DOHH2 (cell line): Measurements from ENCODE around the gene DBI.

ENCODE experiments used
- H3F3A ChIP-seq: fragments of 200-600 bp; sonication (generic), shearing (Covaris generic); 2 replicates; pipeline ENCODE4 v1.6.0; 2016; ENCODE audit warnings: antibody characterized with exemption, mild to moderate bottlenecking; ENCODE audit not compliant: control insufficient read depth, insufficient read depth
- H3K27ac ChIP-seq: fragments of 200-600 bp; sonication (generic); 2 replicates; pipeline ENCODE4 v1.5.1; 2014; ENCODE audit warnings: low read depth, mild to moderate bottlenecking, low read length, moderate library complexity
- H3K27me3 ChIP-seq: fragments of 200-600 bp; sonication (generic); 2 replicates; pipeline ENCODE4 v1.6.1; 2014; ENCODE audit warnings: mild to moderate bottlenecking, low read length, mixed read lengths; ENCODE audit not compliant: control insufficient read depth
- H3K36me3 ChIP-seq: fragments of 200-600 bp; sonication (generic); 2 replicates; pipeline ENCODE4 v1.6.1; 2014; ENCODE audit warnings: mild to moderate bottlenecking, low read length, moderate library complexity, mixed read lengths; ENCODE audit not compliant: control insufficient read depth
- H3K4me1 ChIP-seq: fragments of 200-600 bp; sonication (generic); 2 replicates; pipeline ENCODE4 v1.6.1; 2014; ENCODE audit warnings: mild to moderate bottlenecking, low read length, mixed read lengths; ENCODE audit not compliant: control insufficient read depth
- H3K4me2 ChIP-seq: fragments of 200-600 bp; sonication (generic); 2 replicates; pipeline ENCODE4 v1.6.0; 2014; ENCODE audit warnings: mild to moderate bottlenecking, low read length, moderate library complexity
- H3K4me3 ChIP-seq: fragments of 200-600 bp; sonication (generic); 2 replicates; pipeline ENCODE4 v1.5.1; 2014; ENCODE audit warnings: mild to moderate bottlenecking, low read length, mixed read lengths
- H3K79me2 ChIP-seq: fragments of 200-600 bp; sonication (generic); 2 replicates; pipeline ENCODE4 v1.6.1; 2014; ENCODE audit warnings: mild to moderate bottlenecking, low read length, mixed read lengths; ENCODE audit not compliant: control insufficient read depth
- H3K9me2 ChIP-seq: fragments of 200-600 bp; sonication (generic); replicated peaks from 2 replicates; pipeline ENCODE4 v1.6.1; 2014; ENCODE audit warnings: mild to moderate bottlenecking, low read length, mixed read lengths; ENCODE audit not compliant: control insufficient read depth
- H3K9me3 ChIP-seq: fragments of 200-600 bp; sonication (generic); 2 replicates; pipeline ENCODE4 v1.6.1; 2014; ENCODE audit warnings: antibody characterized with exemption, low read length, mixed read lengths; ENCODE audit not compliant: control insufficient read depth, insufficient read depth
- H4K20me1 ChIP-seq: fragments of 200-600 bp; sonication (generic); 2 replicates; pipeline ENCODE4 v1.6.0; 2014; ENCODE audit warnings: low read depth, mild to moderate bottlenecking, antibody characterized with exemption, low read length, moderate library complexity; ENCODE audit not compliant: control insufficient read depth, insufficient read depth
- EZH2phosphoT487 ChIP-seq: fragments of 200-600 bp; sonication (generic); IDR thresholded peaks from 2 replicates; pipeline ENCODE4 v1.6.1; 2017; ENCODE audit warnings: borderline replicate concordance, mild to moderate bottlenecking, antibody characterized with exemption, low read length, moderate library complexity, mixed read lengths
- TF ChIP-seq, protein P1 (sequence below): fragments of 200-600 bp; sonication (generic); IDR thresholded peaks from one replicate; pipeline ENCODE4 v1.5.1; 2014; ENCODE audit warnings: antibody characterized with exemption, mild to moderate bottlenecking, low read depth, low read length; ENCODE audit not compliant: poor library complexity, severe bottlenecking

The DBI gene

GRCh38 chr2:119366161-119366648 is 572 bp upstream of the DBI start:
- H3K9me2 ChIP-seq, result no peaks in the 10 kb centered on the region
- TF ChIP-seq, protein P1, sequence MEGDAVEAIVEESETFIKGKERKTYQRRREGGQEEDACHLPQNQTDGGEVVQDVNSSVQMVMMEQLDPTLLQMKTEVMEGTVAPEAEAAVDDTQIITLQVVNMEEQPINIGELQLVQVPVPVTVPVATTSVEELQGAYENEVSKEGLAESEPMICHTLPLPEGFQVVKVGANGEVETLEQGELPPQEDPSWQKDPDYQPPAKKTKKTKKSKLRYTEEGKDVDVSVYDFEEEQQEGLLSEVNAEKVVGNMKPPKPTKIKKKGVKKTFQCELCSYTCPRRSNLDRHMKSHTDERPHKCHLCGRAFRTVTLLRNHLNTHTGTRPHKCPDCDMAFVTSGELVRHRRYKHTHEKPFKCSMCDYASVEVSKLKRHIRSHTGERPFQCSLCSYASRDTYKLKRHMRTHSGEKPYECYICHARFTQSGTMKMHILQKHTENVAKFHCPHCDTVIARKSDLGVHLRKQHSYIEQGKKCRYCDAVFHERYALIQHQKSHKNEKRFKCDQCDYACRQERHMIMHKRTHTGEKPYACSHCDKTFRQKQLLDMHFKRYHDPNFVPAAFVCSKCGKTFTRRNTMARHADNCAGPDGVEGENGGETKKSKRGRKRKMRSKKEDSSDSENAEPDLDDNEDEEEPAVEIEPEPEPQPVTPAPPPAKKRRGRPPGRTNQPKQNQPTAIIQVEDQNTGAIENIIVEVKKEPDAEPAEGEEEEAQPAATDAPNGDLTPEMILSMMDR, result no peak
- peaks cover 57% of the 10 kb centered on the region for H3K4me1 ChIP-seq
- no peaks in the 10 kb centered on the region for H3K27me3 ChIP-seq
- peaks cover 74% of the 10 kb centered on the region for H3K79me2 ChIP-seq
- H3F3A ChIP-seq, result no peaks in the 10 kb centered on the region
- peaks cover 20% of the 10 kb centered on the region for H4K20me1 ChIP-seq
- peak overlapping the region; percentile 79 for H3K4me3 ChIP-seq
- H3K36me3 ChIP-seq, result peaks cover 56% of the 10 kb centered on the region
- H3K4me2 ChIP-seq, result peak overlapping the region; percentile 96
- peak overlapping the region; percentile 86 for H3K27ac ChIP-seq
- no peaks in the 10 kb centered on the region for H3K9me3 ChIP-seq

DNA sequence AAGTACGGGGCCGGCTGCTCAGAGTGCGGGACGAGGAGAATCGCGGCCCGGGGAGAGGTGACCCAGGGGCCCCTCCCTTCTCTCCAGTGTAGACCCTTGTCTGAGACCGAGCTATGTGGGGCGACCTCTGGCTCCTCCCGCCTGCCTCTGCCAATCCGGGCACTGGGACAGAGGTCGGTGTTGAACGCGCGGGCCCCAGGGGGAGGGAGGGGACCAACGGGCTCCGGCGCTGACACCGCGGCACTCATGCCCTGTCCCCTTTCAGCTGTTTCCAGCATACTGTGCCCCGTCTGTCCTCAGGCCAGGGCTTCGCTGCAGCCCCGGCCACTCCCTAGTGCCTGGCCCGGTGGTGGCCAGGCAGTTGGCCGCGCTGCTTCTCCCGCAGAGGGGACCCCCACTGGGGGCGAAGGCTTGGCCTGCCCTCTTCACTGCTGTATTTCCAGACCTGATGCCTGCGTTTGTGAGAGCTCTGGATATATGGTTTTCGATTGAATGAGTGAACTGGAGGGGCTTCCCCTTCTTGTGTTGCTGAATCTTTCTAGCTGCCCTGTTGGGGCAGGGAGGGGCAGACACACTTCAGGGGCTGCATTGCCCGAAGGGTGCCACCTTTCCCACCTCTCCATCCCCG is 809 bp downstream of the DBI start:
- H3K79me2 ChIP-seq, result peaks cover 72% of the 10 kb centered on the region
- TF ChIP-seq, protein P1, result no peak
- no peak for TF ChIP-seq EZH2phosphoT487

GRCh38 chr2:119369845-119370244 is 3.1 kb downstream of the DBI start:
- H3K79me2 ChIP-seq, result peaks cover 52% of the 10 kb centered on the region
- peaks cover 23% of the 10 kb centered on the region for H4K20me1 ChIP-seq
- H3K36me3 ChIP-seq, result peaks cover 85% of the 10 kb centered on the region
- H3K9me2 ChIP-seq, result no peaks in the 10 kb centered on the region
- H3K4me1 ChIP-seq, result peaks cover 29% of the 10 kb centered on the region
- no peaks in the 10 kb centered on the region for H3F3A ChIP-seq
- H3K27me3 ChIP-seq, result no peaks in the 10 kb centered on the region
- H3K4me3 ChIP-seq, result no peak overlapping the region
- H3K27ac ChIP-seq, result no peak overlapping the region
- H3K4me2 ChIP-seq, result no peak overlapping the region
- H3K9me3 ChIP-seq, result no peaks in the 10 kb centered on the region
- TF ChIP-seq, protein P1, result no peak
- TF ChIP-seq EZH2phosphoT487, result no peak

More for the DNA sequence above, 809 bp downstream of the DBI start:
- H3K4me2 ChIP-seq, result peak overlapping the region; percentile 86
- H3F3A ChIP-seq, result no peaks in the 10 kb centered on the region
- peak overlapping the region; percentile 79 for H3K4me3 ChIP-seq
- no peaks in the 10 kb centered on the region for H3K9me3 ChIP-seq
- peaks cover 20% of the 10 kb centered on the region for H4K20me1 ChIP-seq
- peak overlapping the region; percentile 72 for H3K27ac ChIP-seq
- H3K27me3 ChIP-seq, result no peaks in the 10 kb centered on the region
- H3K9me2 ChIP-seq, result no peaks in the 10 kb centered on the region
- peaks cover 44% of the 10 kb centered on the region for H3K4me1 ChIP-seq
- peaks cover 70% of the 10 kb centered on the region for H3K36me3 ChIP-seq
